DND-41 (cell line): ENCODE results near the gene WIPI1.

ENCODE experiments used
- EZH2 ChIP-seq: IDR thresholded peaks from 3 replicates; pipeline ENCODE4 v1.6.1; 2012; ENCODE audit warnings: borderline replicate concordance, low read depth, mild to moderate bottlenecking, moderate library complexity, low read length, inconsistent platforms; ENCODE audit not compliant: severe bottlenecking
- TF ChIP-seq, protein P1 (sequence below): IDR thresholded peaks from 2 replicates; pipeline ENCODE4 v1.5.1; 2012; ENCODE audit warnings: borderline replicate concordance, low read length, moderate library complexity, mild to moderate bottlenecking; ENCODE audit not compliant: poor library complexity, severe bottlenecking; ENCODE audit errors: extremely low read depth

DNA sequence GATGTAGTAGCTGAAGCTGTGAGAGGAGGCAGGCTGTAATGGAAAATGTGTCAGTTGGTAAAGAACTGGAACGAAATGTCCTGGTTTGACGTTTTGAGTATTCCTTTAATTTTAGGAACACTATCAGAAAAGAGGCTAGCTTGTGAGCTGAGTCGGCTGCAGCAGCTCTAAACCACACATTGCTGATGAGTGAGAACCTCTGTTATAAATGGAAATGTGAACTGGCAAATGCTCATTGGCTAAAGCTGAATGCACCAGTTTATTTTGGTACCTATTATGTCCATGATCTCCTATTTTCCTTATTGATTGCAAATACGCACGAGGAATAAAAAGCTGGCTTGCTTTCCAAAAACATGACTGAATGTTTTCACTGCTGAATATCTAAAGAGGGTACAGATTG is 11.0 kb upstream of the WIPI1 start:
- TF ChIP-seq, protein P1, sequence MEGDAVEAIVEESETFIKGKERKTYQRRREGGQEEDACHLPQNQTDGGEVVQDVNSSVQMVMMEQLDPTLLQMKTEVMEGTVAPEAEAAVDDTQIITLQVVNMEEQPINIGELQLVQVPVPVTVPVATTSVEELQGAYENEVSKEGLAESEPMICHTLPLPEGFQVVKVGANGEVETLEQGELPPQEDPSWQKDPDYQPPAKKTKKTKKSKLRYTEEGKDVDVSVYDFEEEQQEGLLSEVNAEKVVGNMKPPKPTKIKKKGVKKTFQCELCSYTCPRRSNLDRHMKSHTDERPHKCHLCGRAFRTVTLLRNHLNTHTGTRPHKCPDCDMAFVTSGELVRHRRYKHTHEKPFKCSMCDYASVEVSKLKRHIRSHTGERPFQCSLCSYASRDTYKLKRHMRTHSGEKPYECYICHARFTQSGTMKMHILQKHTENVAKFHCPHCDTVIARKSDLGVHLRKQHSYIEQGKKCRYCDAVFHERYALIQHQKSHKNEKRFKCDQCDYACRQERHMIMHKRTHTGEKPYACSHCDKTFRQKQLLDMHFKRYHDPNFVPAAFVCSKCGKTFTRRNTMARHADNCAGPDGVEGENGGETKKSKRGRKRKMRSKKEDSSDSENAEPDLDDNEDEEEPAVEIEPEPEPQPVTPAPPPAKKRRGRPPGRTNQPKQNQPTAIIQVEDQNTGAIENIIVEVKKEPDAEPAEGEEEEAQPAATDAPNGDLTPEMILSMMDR, result no peak
- no peak for TF ChIP-seq EZH2
